Cerebellar cortex (tissue), 1 donor: ENCODE data around the gene B2M.
"Not testable (repeated sequence)": the region's sequence is repeated elsewhere in the genome, so short reads cannot be mapped to it uniquely, and the experiment has no call there.

Experiments used
- DNase-seq: peaks from one replicate; pipeline ENCODE4 v3.0.0-alpha.2; 2015; ENCODE audit warnings: low spot score

Gene B2M

GRCh38 chr15:44711096-44711742 is at the start of gene B2M, which contains the start of gene PATL2:
TSS of gene B2M (plus strand) at chr15:44711517. CDS start at chr15:44711547, 30 bp downstream.
TSS of gene PATL2 (minus strand) at chr15:44711323. CDS start at chr15:44676490, 34,833 bp downstream.
- peak; percentile 98 for DNase-seq

- DNase-seq = no peak
Observed at GRCh38 chr15:44661576-44661975, 49.7 kb upstream of the B2M start.

GRCh38 chr15:44662478-44663409 is 48.6 kb upstream of the B2M start:
- peak; percentile 54 for DNase-seq

- DNase-seq = peak; percentile 97
Observed at GRCh38 chr15:44663410-44664308, 47.7 kb upstream of the B2M start, which contains the start of gene SPG11. TSS of gene SPG11 (minus strand) at chr15:44663662. CDS start at chr15:44663647, 15 bp downstream.

GRCh38 chr15:44666210-44667038 is 44.9 kb upstream of the B2M start:
- no peak for DNase-seq

- no peak for DNase-seq
Observed at GRCh38 chr15:44667039-44667360, 44.3 kb upstream of the B2M start.

GRCh38 chr15:44668921-44669320 is 42.4 kb upstream of the B2M start:
- no peak for DNase-seq

GRCh38 chr15:44670087-44670950 is 41.0 kb upstream of the B2M start:
- no peak for DNase-seq

- no peak for DNase-seq
Observed at GRCh38 chr15:44673639-44674038, 37.7 kb upstream of the B2M start.

GRCh38 chr15:44675911-44676310 is 35.4 kb upstream of the B2M start:
- no peak for DNase-seq

- no peak for DNase-seq
Observed at GRCh38 chr15:44676676-44677075, 34.6 kb upstream of the B2M start.

GRCh38 chr15:44682211-44682610 is 29.1 kb upstream of the B2M start:
- no peak for DNase-seq

GRCh38 chr15:44682809-44683682 is 28.3 kb upstream of the B2M start:
- DNase-seq = not testable (repeated sequence)

GRCh38 chr15:44689318-44689717 is 22.0 kb upstream of the B2M start:
- not testable (repeated sequence) for DNase-seq

- DNase-seq = not testable (repeated sequence)
Observed at GRCh38 chr15:44690245-44690644, 21.1 kb upstream of the B2M start.

- DNase-seq = no peak
Observed at GRCh38 chr15:44692659-44693058, 18.7 kb upstream of the B2M start.

GRCh38 chr15:44694416-44694815 is 16.9 kb upstream of the B2M start:
- DNase-seq = no peak

- no peak for DNase-seq
Observed at GRCh38 chr15:44695294-44695693, 16.0 kb upstream of the B2M start.

GRCh38 chr15:44697014-44697413 is 14.3 kb upstream of the B2M start:
- no peak for DNase-seq
